ENCODE data around the gene DCLK3.

The DCLK3 gene

GRCh38 chr3:36686516-36686915 is 77.8 kb downstream of the DCLK3 start:
- no peaks in the 10 kb centered on the region for H3K4me1 ChIP-seq (ENCODE audit: control insufficient read depth in 1 of 2, insufficient read depth in 2 of 2, low read length in 2 of 2)
- H3K9me3 ChIP-seq (ENCODE audit: control insufficient read depth in 1 of 2, low read length in 2 of 2) = no peaks in the 10 kb centered on the region
- no peak overlapping the region for H3K4me3 ChIP-seq (ENCODE audit: low read depth in 1 of 2, low read length in 2 of 2)
- no peaks in the 10 kb centered on the region for H3K27me3 ChIP-seq (ENCODE audit: low read depth, low read length)
- H3K36me3 ChIP-seq (ENCODE audit: control insufficient read depth in 1 of 2, insufficient read depth in 2 of 2, low read length in 2 of 2) = no peaks in the 10 kb centered on the region
- no peak overlapping the region for H3K27ac ChIP-seq (ENCODE audit: low read length)

GRCh38 chr3:36681867-36682266 is 82.5 kb downstream of the DCLK3 start:
- H3K4me3 ChIP-seq (ENCODE audit: low read depth in 1 of 2, low read length in 2 of 2) = no peak overlapping the region
- H3K9me3 ChIP-seq (ENCODE audit: control insufficient read depth in 1 of 2, low read length in 2 of 2) = peaks cover 5 to 28% of the 10 kb centered on the region in 2 donors
- H3K36me3 ChIP-seq (ENCODE audit: control insufficient read depth in 1 of 2, insufficient read depth in 2 of 2, low read length in 2 of 2) = no peaks in the 10 kb centered on the region
- no peak overlapping the region for H3K27ac ChIP-seq (ENCODE audit: low read length)
- H3K27me3 ChIP-seq (ENCODE audit: low read depth, low read length) = no peaks in the 10 kb centered on the region
- no peaks in the 10 kb centered on the region for H3K4me1 ChIP-seq (ENCODE audit: control insufficient read depth in 1 of 2, insufficient read depth in 2 of 2, low read length in 2 of 2)

DNA sequence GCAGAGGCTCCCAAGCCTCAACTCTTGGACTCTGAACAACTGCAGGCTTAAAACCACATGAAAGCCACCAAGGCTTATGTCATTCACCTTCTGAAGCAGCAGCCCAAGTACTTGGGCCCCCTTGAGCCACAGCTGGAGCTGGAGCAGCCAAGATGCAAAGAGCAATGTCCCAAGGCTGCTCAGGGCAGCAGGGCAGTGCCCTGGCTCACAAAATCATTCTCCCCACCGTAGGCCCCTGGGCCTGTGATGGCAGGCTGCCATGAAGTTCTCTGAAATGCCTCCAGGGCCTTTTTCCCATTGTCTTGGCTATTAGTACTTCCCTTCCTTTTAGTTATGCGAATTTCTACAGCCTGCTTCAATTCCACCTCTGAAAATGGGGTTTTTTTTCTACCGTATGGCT is 83.4 kb downstream of the DCLK3 start:
- no peaks in the 10 kb centered on the region for H3K27me3 ChIP-seq (ENCODE audit: low read depth, low read length)
- H3K36me3 ChIP-seq (ENCODE audit: control insufficient read depth in 1 of 2, insufficient read depth in 2 of 2, low read length in 2 of 2) = no peaks in the 10 kb centered on the region
- H3K4me1 ChIP-seq (ENCODE audit: control insufficient read depth in 1 of 2, insufficient read depth in 2 of 2, low read length in 2 of 2) = no peaks in the 10 kb centered on the region
- H3K27ac ChIP-seq (ENCODE audit: low read length) = no peak overlapping the region
- no peak overlapping the region for H3K4me3 ChIP-seq (ENCODE audit: low read depth in 1 of 2, low read length in 2 of 2)
- peaks cover 5 to 28% of the 10 kb centered on the region in 2 donors for H3K9me3 ChIP-seq (ENCODE audit: control insufficient read depth in 1 of 2, low read length in 2 of 2)

DNA sequence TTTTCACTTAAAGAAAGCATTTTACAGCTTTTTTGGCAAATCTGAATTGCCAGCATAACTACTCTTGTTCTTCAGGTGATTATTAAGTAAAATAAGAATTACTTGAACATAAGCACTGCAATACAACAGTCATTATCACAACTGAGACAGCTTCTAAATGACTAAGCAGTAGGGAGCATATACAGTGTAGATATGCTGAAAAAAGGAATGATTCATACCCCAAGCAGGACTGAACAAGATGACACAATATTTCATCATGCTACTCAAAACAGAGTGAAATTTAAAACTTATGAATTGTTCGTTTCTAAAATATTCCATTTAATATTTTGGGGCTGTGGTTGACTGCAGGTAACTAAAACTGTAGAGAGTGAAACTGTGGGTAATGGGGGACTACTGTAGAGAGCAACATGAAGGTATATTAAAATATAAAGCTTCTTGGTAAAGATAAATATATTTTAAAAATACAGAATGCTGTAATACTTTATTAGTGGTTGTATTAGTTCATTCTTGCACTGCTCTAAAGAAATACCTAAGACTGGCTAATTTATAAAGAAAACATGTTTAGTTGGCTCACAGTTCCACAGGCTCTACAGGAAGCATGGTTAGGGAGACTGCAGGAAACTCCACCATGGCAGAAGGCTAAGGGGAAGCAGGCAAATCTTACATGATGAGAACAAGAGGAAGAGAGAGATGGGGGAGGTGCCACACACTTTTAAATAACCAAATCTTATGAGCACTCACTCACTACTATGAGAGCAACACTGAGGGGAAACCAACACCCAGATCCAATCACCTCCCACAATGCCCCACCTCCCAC is 84.8 kb downstream of the DCLK3 start:
- Histone ChIP-seq H3K27ac (ENCODE audit: low read length) (no peak overlapping the region), H3K9me3 (ENCODE audit: control insufficient read depth in 1 of 2, low read length in 2 of 2) (peaks cover 5 to 28% of the 10 kb centered on the region in 2 donors)

GRCh38 chr3:36678216-36679013 is 85.9 kb downstream of the DCLK3 start:
- no peaks in the 10 kb centered on the region for H3K27me3 ChIP-seq (ENCODE audit: low read depth, low read length)
- no peaks in the 10 kb centered on the region for H3K4me1 ChIP-seq (ENCODE audit: control insufficient read depth in 1 of 2, insufficient read depth in 2 of 2, low read length in 2 of 2)
- peaks cover 5 to 28% of the 10 kb centered on the region in 2 donors for H3K9me3 ChIP-seq (ENCODE audit: control insufficient read depth in 1 of 2, low read length in 2 of 2)
- no peak overlapping the region for H3K27ac ChIP-seq (ENCODE audit: low read length)
- H3K4me3 ChIP-seq (ENCODE audit: low read depth in 1 of 2, low read length in 2 of 2) = no peak overlapping the region
- H3K36me3 ChIP-seq (ENCODE audit: control insufficient read depth in 1 of 2, insufficient read depth in 2 of 2, low read length in 2 of 2) = no peaks in the 10 kb centered on the region

More for the DNA sequence above, 84.8 kb downstream of the DCLK3 start:
- H3K4me1 ChIP-seq (ENCODE audit: control insufficient read depth in 1 of 2, insufficient read depth in 2 of 2, low read length in 2 of 2) = no peaks in the 10 kb centered on the region
- H3K36me3 ChIP-seq (ENCODE audit: control insufficient read depth in 1 of 2, insufficient read depth in 2 of 2, low read length in 2 of 2) = no peaks in the 10 kb centered on the region
- no peaks in the 10 kb centered on the region for H3K27me3 ChIP-seq (ENCODE audit: low read depth, low read length)
- H3K4me3 ChIP-seq (ENCODE audit: low read depth in 1 of 2, low read length in 2 of 2) = no peak overlapping the region

- H3K9me3 ChIP-seq (ENCODE audit: control insufficient read depth in 1 of 2, low read length in 2 of 2) = peaks cover 5 to 28% of the 10 kb centered on the region in 2 donors
- H3K36me3 ChIP-seq (ENCODE audit: control insufficient read depth in 1 of 2, insufficient read depth in 2 of 2, low read length in 2 of 2) = no peaks in the 10 kb centered on the region
- no peak overlapping the region for H3K4me3 ChIP-seq (ENCODE audit: low read depth in 1 of 2, low read length in 2 of 2)
- no peaks in the 10 kb centered on the region for H3K4me1 ChIP-seq (ENCODE audit: control insufficient read depth in 1 of 2, insufficient read depth in 2 of 2, low read length in 2 of 2)
- H3K27ac ChIP-seq (ENCODE audit: low read length) = no peak overlapping the region
- no peaks in the 10 kb centered on the region for H3K27me3 ChIP-seq (ENCODE audit: low read depth, low read length)
These were observed 86.9 kb downstream of the DCLK3 start for GRCh38 chr3:36677331-36678007.

- H3K4me1 ChIP-seq (ENCODE audit: control insufficient read depth in 1 of 2, insufficient read depth in 2 of 2, low read length in 2 of 2) = no peaks in the 10 kb centered on the region
- no peaks in the 10 kb centered on the region for H3K27me3 ChIP-seq (ENCODE audit: low read depth, low read length)
- no peak overlapping the region for H3K4me3 ChIP-seq (ENCODE audit: low read depth in 1 of 2, low read length in 2 of 2)
- peaks cover 5 to 21% of the 10 kb centered on the region in 2 donors for H3K9me3 ChIP-seq (ENCODE audit: control insufficient read depth in 1 of 2, low read length in 2 of 2)
- no peaks in the 10 kb centered on the region for H3K36me3 ChIP-seq (ENCODE audit: control insufficient read depth in 1 of 2, insufficient read depth in 2 of 2, low read length in 2 of 2)
- H3K27ac ChIP-seq (ENCODE audit: low read length) = no peak overlapping the region
These were observed 89.5 kb downstream of the DCLK3 start for GRCh38 chr3:36674816-36675215.

GRCh38 chr3:36669764-36670163 is 94.6 kb downstream of the DCLK3 start:
- H3K4me3 ChIP-seq (ENCODE audit: low read depth in 1 of 2, low read length in 2 of 2) = no peak overlapping the region
- H3K27me3 ChIP-seq (ENCODE audit: low read depth, low read length) = no peaks in the 10 kb centered on the region
- H3K36me3 ChIP-seq (ENCODE audit: control insufficient read depth in 1 of 2, insufficient read depth in 2 of 2, low read length in 2 of 2) = no peaks in the 10 kb centered on the region
- no peaks in the 10 kb centered on the region for H3K9me3 ChIP-seq (ENCODE audit: control insufficient read depth in 1 of 2, low read length in 2 of 2)
- H3K4me1 ChIP-seq (ENCODE audit: control insufficient read depth in 1 of 2, insufficient read depth in 2 of 2, low read length in 2 of 2) = no peaks in the 10 kb centered on the region
- H3K27ac ChIP-seq (ENCODE audit: low read length) = no peak overlapping the region

DNA sequence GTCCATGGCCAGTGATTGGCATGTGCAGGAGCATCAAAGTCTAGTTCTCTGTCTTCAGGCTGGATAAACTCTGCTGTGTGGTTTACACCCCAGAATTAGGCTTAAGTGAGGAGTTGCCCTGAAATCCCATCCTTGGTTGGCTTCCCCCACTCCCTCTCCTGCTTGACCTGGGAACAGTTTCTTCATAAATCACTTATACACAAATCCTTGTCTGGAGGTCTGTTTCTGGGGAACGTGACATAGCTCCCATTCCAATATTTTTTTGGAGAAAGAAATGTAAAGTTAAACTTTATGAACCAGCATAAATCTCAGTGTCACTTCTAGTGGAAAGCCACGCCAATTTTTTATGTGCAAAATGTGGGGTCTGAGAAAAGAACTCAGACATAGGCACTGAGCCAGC is 98.2 kb downstream of the DCLK3 start:
- no peaks in the 10 kb centered on the region for H3K9me3 ChIP-seq (ENCODE audit: control insufficient read depth in 1 of 2, low read length in 2 of 2)
- H3K4me1 ChIP-seq (ENCODE audit: control insufficient read depth in 1 of 2, insufficient read depth in 2 of 2, low read length in 2 of 2) = peaks cover 0 to 8% of the 10 kb centered on the region in 2 donors
- no peak overlapping the region for H3K4me3 ChIP-seq (ENCODE audit: low read depth in 1 of 2, low read length in 2 of 2)
- no peaks in the 10 kb centered on the region for H3K27me3 ChIP-seq (ENCODE audit: low read depth, low read length)
- H3K36me3 ChIP-seq (ENCODE audit: control insufficient read depth in 1 of 2, insufficient read depth in 2 of 2, low read length in 2 of 2) = no peaks in the 10 kb centered on the region
- H3K27ac ChIP-seq (ENCODE audit: low read length) = no peak overlapping the region

GRCh38 chr3:36663666-36664291 is 100.6 kb downstream of the DCLK3 start:
- no peaks in the 10 kb centered on the region for H3K27me3 ChIP-seq (ENCODE audit: low read depth, low read length)
- H3K27ac ChIP-seq (ENCODE audit: low read length) = no peak overlapping the region
- H3K36me3 ChIP-seq (ENCODE audit: control insufficient read depth in 1 of 2, insufficient read depth in 2 of 2, low read length in 2 of 2) = no peaks in the 10 kb centered on the region
- no peaks in the 10 kb centered on the region for H3K9me3 ChIP-seq (ENCODE audit: control insufficient read depth in 1 of 2, low read length in 2 of 2)
- H3K4me1 ChIP-seq (ENCODE audit: control insufficient read depth in 1 of 2, insufficient read depth in 2 of 2, low read length in 2 of 2) = peaks cover 0 to 8% of the 10 kb centered on the region in 2 donors
- no peak overlapping the region for H3K4me3 ChIP-seq (ENCODE audit: low read depth in 1 of 2, low read length in 2 of 2)

DNA sequence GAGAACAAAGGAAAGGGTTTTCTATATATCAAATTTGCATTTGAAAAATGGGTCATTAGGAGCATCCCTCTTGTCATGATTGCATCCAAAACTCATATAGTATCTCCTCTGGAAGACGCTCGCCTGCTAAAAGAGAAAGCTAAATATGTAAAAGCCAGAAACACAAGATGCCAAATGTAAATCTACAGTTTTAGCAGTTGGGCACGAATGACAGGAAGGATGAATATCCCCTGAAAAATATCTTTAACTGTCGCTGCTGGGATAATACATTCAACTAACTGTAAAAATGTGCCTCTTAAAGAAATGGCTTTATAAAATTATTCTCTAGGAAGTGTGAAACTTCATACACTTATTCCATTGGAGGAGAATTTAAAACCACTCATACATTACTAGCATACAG is 101.7 kb downstream of the DCLK3 start:
- Histone ChIP-seq H3K27ac (ENCODE audit: low read length) (no peak overlapping the region), H3K9me3 (ENCODE audit: control insufficient read depth in 1 of 2, low read length in 2 of 2) (no peaks in the 10 kb centered on the region), H3K4me3 (ENCODE audit: low read depth in 1 of 2, low read length in 2 of 2) (no peak overlapping the region), H3K36me3 (ENCODE audit: control insufficient read depth in 1 of 2, insufficient read depth in 2 of 2, low read length in 2 of 2) (no peaks in the 10 kb centered on the region), H3K4me1 (ENCODE audit: control insufficient read depth in 1 of 2, insufficient read depth in 2 of 2, low read length in 2 of 2) (peaks cover 0 to 8% of the 10 kb centered on the region in 2 donors), H3K27me3 (ENCODE audit: low read depth, low read length) (no peaks in the 10 kb centered on the region)

All from muscle layer of duodenum (tissue), 2 donors.